BLaER1 treated with 17β-estradiol and CSF1 and Interleukin-3, amounts not matched to agents 10 nM and 100 nM (cell line): Measurements from ENCODE around the gene NHSL1.
"Not testable (repeated sequence)": the region's sequence is repeated elsewhere in the genome, so short reads cannot be mapped to it uniquely, and the experiment has no call there.

Source experiments
- H3K27ac ChIP-seq, 11 experiments: shearing (Covaris generic); formaldehyde crosslinking; 2 replicates each; pipeline ENCODE4 v1.8.1; 2022
- H3K27me3 ChIP-seq, 11 experiments: shearing (Covaris generic); formaldehyde crosslinking; 2 replicates each; pipeline ENCODE4 v1.8.1; 2022
- H3K36me3 ChIP-seq, 11 experiments: shearing (Covaris generic); formaldehyde crosslinking; 2 replicates each; pipeline ENCODE4 v1.8.1; 2022
- H3K4me1 ChIP-seq, 10 experiments: shearing (Covaris generic); formaldehyde crosslinking; 2 replicates each; pipeline ENCODE4 v1.8.1; 2022
- H3K4me2 ChIP-seq, 11 experiments: shearing (Covaris generic); formaldehyde crosslinking; 2 replicates each; pipeline ENCODE4 v1.8.1; 2022
- H3K4me3 ChIP-seq, 10 experiments: shearing (Covaris generic); formaldehyde crosslinking; 2 replicates each; pipeline ENCODE4 v1.8.1; 2022
- H3K9ac ChIP-seq, 11 experiments: shearing (Covaris generic); formaldehyde crosslinking; 2 replicates each; pipeline ENCODE4 v1.8.1; 2022
- H3K9me3 ChIP-seq, 11 experiments: shearing (Covaris generic); formaldehyde crosslinking; replicated peaks in 1 of 11; 2 replicates each; pipeline ENCODE4 v1.8.1; 2022
- H4K20me1 ChIP-seq, 11 experiments: shearing (Covaris generic); formaldehyde crosslinking; 2 replicates each; pipeline ENCODE4 v1.8.1; 2022
- Cebpa-rat ChIP-seq, 11 experiments: shearing (Covaris generic); IDR thresholded peaks; 2 replicates each; pipeline ENCODE4 v1.8.1; 2022

The NHSL1 gene

GRCh38 chr6:138426500-138427123 is 72.7 kb downstream of the NHSL1 start:
- TF ChIP-seq Cebpa-rat (IDR thresholded peaks at IDR 0.05), result no peak
- H3K4me3 ChIP-seq, result no peak overlapping the region
- H3K4me2 ChIP-seq, result no peak overlapping the region
- H3K9ac ChIP-seq, result no peak overlapping the region
- peaks cover 0 to 34% (median 25%) of the 10 kb centered on the region in 10 experiments; a peak in 14 of 20 replicates for H3K4me1 ChIP-seq
- 0 out of 22 replicates have a peak, but pooled peaks cover 0 to 1% (median 0%) of the 10 kb centered on the region in 11 experiments for H3K9me3 ChIP-seq
- no peaks in the 10 kb centered on the region for H4K20me1 ChIP-seq
- H3K27me3 ChIP-seq, result no peaks in the 10 kb centered on the region
- H3K27ac ChIP-seq, result no peak overlapping the region
- peaks cover 6 to 66% (median 25%) of the 10 kb centered on the region in 11 experiments; a peak in 18 of 22 replicates for H3K36me3 ChIP-seq

DNA sequence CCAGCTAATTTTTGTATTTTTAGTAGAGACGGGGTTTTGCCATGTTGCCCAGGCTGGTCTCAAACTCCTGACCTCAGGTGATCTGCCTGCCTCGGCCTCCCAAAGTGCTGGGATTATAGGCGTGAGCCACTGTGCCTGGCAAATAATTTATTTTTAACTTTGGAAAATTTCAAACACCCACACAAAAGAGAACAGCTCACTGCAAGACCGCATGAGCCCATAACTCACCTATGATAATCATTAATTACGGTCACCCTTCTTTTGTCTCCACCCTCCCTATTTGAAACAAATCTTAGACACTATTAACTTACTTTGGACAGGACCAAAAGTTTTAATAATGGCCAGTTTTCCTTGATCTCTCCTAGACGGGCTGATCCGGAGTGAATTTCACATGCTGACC is 74.0 kb downstream of the NHSL1 start:
- H3K36me3 ChIP-seq, result peaks cover 7 to 68% (median 32%) of the 10 kb centered on the region in 11 experiments; a peak in 18 of 22 replicates
- not testable (repeated sequence) for H3K27me3 ChIP-seq, H3K4me3 ChIP-seq, H3K9me3 ChIP-seq, H3K9ac ChIP-seq, H3K4me2 ChIP-seq, H3K27ac ChIP-seq, H4K20me1 ChIP-seq
- peaks cover 0 to 26% (median 17%) of the 10 kb centered on the region in 10 experiments; a peak in 13 of 20 replicates for H3K4me1 ChIP-seq

- H4K20me1 ChIP-seq, result no peaks in the 10 kb centered on the region
- peaks cover 10 to 69% (median 42%) of the 10 kb centered on the region in 11 experiments; a peak in 19 of 22 replicates for H3K36me3 ChIP-seq
- TF ChIP-seq Cebpa-rat (IDR thresholded peaks at IDR 0.05), result no peak
- no peak overlapping the region for H3K9ac ChIP-seq
- no peak overlapping the region for H3K4me3 ChIP-seq
- peaks cover 0 to 26% (median 17%) of the 10 kb centered on the region in 10 experiments; a peak in 13 of 20 replicates for H3K4me1 ChIP-seq
- H3K9me3 ChIP-seq, result peaks cover 0 to 7% (median 0%) of the 10 kb centered on the region in 11 experiments; a peak in 1 of 22 replicates
- H3K27me3 ChIP-seq, result no peaks in the 10 kb centered on the region
- peak overlapping the region in 4 of 11 experiments; percentile 18 to 47 (median 30); a peak in 6 of 22 replicates for H3K27ac ChIP-seq
- 0 out of 22 replicates have a peak overlapping the region, but pooled peaks of 2 of the 11 experiments have one; percentile 41 to 50 for H3K4me2 ChIP-seq
Observed at GRCh38 chr6:138424004-138424904, 75.0 kb downstream of the NHSL1 start.

- Histone ChIP-seq H3K9me3 (peaks cover 0 to 18% (median 8%) of the 10 kb centered on the region in 11 experiments; a peak in 10 of 22 replicates), H3K36me3 (peaks cover 23 to 76% (median 50%) of the 10 kb centered on the region in 11 experiments; a peak in 21 of 22 replicates), H3K4me3 (no peak overlapping the region), H3K4me2 (peak overlapping the region in 8 of 11 experiments; percentile 13 to 69 (median 50); a peak in 13 of 22 replicates), H3K27ac (peak overlapping the region in 4 of 11 experiments; percentile 2 to 59 (median 38); a peak in 6 of 22 replicates), H3K9ac (no peak overlapping the region; a peak in 1 of 22 replicates), H3K4me1 (peaks cover 0 to 26% (median 17%) of the 10 kb centered on the region in 10 experiments; a peak in 13 of 20 replicates), H3K27me3 (no peaks in the 10 kb centered on the region), H4K20me1 (no peaks in the 10 kb centered on the region)
- TF ChIP-seq Cebpa-rat (IDR thresholded peaks at IDR 0.05), result no peak
Observed at GRCh38 chr6:138422861-138423260, 76.4 kb downstream of the NHSL1 start.

DNA sequence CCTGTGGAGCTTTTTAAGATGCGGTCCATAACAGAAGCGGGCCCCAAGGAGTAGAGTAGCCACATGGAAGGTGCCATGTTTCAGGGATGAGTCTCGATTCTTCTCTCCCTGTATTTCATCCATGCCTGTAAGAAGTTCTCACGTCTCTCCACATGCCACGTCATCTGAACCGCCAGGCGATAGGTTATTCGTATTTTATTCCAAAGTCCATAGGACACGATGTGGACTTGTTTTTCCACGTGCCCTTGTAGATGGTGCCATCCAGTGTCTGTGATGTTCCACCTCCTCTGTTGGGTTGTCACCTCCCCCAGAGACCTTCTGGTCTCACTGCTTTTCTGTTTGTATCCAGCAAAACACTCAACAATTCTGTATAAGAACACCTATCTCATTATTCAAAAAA is 77.7 kb downstream of the NHSL1 start:
- H3K4me1 ChIP-seq, result peaks cover 0 to 26% (median 17%) of the 10 kb centered on the region in 10 experiments; a peak in 13 of 20 replicates
- H3K27ac ChIP-seq, result peak overlapping the region in 1 of 11 experiments; percentile 10; a peak in 1 of 22 replicates
- H4K20me1 ChIP-seq, result no peaks in the 10 kb centered on the region
- no peak overlapping the region for H3K4me2 ChIP-seq
- H3K27me3 ChIP-seq, result no peaks in the 10 kb centered on the region
- peaks cover 0 to 27% (median 15%) of the 10 kb centered on the region in 11 experiments; a peak in 12 of 22 replicates for H3K9me3 ChIP-seq
- no peak overlapping the region for H3K9ac ChIP-seq
- no peak overlapping the region for H3K4me3 ChIP-seq
- no peak for TF ChIP-seq Cebpa-rat (IDR thresholded peaks at IDR 0.05)
- H3K36me3 ChIP-seq, result peaks cover 33 to 82% (median 58%) of the 10 kb centered on the region in 11 experiments

DNA sequence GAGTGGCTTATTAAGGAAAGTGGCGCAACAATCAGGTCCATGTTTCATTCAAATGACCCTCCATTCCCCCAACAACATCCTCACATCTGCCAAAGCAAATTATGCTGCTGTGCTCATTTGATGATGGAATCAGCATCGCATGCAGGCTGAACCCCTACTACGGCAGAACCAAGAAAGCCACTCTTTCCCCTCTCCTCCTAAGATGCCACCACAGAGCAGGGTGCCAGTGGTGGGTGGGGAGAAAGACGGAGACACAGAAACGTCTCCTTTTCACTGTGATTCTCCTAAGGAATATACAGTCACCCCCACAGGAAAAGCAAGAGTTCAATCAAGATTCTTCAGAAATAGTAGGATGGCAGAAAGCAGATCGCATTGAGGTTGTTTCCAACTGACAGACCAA is 78.2 kb downstream of the NHSL1 start:
- no peak for TF ChIP-seq Cebpa-rat (IDR thresholded peaks at IDR 0.05)
- peaks cover 0 to 26% (median 17%) of the 10 kb centered on the region in 10 experiments; a peak in 13 of 20 replicates for H3K4me1 ChIP-seq
- H3K9ac ChIP-seq, result no peak overlapping the region
- no peak overlapping the region; a peak in 1 of 22 replicates for H3K27ac ChIP-seq
- no peaks in the 10 kb centered on the region for H3K27me3 ChIP-seq
- no peak overlapping the region for H3K4me2 ChIP-seq
- peaks cover 0 to 27% (median 15%) of the 10 kb centered on the region in 11 experiments; a peak in 12 of 22 replicates for H3K9me3 ChIP-seq
- no peaks in the 10 kb centered on the region for H4K20me1 ChIP-seq
- H3K4me3 ChIP-seq, result no peak overlapping the region
- peaks cover 38 to 82% (median 58%) of the 10 kb centered on the region in 11 experiments for H3K36me3 ChIP-seq

GRCh38 chr6:138420356-138420755 is 78.9 kb downstream of the NHSL1 start:
- Histone ChIP-seq H3K4me1 (peaks cover 0 to 26% (median 17%) of the 10 kb centered on the region in 10 experiments; a peak in 13 of 20 replicates), H3K4me2 (no peak overlapping the region), H3K36me3 (peaks cover 41 to 85% (median 61%) of the 10 kb centered on the region in 11 experiments), H3K9ac (no peak overlapping the region), H4K20me1 (no peaks in the 10 kb centered on the region), H3K4me3 (no peak overlapping the region), H3K27me3 (no peaks in the 10 kb centered on the region), H3K9me3 (peaks cover 0 to 27% (median 15%) of the 10 kb centered on the region in 11 experiments; a peak in 12 of 22 replicates), H3K27ac (no peak overlapping the region)
- TF ChIP-seq Cebpa-rat (IDR thresholded peaks at IDR 0.05), result no peak

DNA sequence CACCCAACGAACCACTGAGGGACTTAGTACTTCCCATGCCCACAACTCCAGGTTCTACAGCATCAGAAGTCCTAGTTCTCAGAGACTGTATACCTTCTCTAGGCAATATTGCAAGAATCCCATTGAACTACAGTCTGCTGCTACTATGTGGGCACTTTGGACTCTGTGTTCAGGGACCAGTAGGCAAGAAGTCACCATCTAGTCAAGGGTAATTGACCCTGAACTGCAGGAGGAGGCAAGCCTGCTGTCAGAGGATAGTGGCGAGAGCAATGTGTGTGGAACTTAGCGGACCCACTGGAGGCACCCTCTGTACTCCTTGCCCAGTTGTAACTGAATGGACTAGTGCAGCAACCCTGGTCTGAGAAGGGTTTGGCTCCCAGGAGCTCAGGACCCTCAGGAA is 79.5 kb downstream of the NHSL1 start:
- Histone ChIP-seq H3K27me3 (no peaks in the 10 kb centered on the region), H3K27ac (no peak overlapping the region), H3K4me3 (no peak overlapping the region), H3K36me3 (peaks cover 45 to 91% (median 67%) of the 10 kb centered on the region in 11 experiments), H3K9ac (no peak overlapping the region), H4K20me1 (no peaks in the 10 kb centered on the region), H3K4me2 (no peak overlapping the region), H3K4me1 (peaks cover 0 to 26% (median 17%) of the 10 kb centered on the region in 10 experiments; a peak in 13 of 20 replicates), H3K9me3 (peaks cover 0 to 27% (median 15%) of the 10 kb centered on the region in 11 experiments; a peak in 12 of 22 replicates)
- no peak for TF ChIP-seq Cebpa-rat (IDR thresholded peaks at IDR 0.05)
